ENCODE results near the gene GFPT2.

DNA sequence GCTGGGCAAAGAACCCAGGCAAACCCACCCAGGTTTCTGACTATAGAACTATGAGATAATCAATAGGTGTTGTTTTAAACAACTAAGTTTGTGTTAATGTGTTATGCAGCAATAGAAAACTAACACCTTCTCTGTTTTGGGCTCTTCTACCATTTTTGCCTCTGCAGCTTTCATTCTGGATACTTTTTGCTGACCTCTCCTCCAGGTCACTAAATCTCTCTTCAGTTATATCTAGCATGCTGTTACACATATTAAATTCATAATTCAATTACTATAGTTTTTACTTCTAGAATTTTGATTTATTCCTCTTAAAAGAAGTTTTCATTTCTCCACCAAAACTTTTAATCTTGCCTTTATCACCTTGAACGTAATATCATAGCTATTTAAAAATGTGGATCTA is 78.4 kb downstream of the GFPT2 start:
- TF ChIP-seq, protein P1, sequence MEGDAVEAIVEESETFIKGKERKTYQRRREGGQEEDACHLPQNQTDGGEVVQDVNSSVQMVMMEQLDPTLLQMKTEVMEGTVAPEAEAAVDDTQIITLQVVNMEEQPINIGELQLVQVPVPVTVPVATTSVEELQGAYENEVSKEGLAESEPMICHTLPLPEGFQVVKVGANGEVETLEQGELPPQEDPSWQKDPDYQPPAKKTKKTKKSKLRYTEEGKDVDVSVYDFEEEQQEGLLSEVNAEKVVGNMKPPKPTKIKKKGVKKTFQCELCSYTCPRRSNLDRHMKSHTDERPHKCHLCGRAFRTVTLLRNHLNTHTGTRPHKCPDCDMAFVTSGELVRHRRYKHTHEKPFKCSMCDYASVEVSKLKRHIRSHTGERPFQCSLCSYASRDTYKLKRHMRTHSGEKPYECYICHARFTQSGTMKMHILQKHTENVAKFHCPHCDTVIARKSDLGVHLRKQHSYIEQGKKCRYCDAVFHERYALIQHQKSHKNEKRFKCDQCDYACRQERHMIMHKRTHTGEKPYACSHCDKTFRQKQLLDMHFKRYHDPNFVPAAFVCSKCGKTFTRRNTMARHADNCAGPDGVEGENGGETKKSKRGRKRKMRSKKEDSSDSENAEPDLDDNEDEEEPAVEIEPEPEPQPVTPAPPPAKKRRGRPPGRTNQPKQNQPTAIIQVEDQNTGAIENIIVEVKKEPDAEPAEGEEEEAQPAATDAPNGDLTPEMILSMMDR (IDR thresholded peaks at IDR 0.05) = no peak
- TF ChIP-seq POLR2AphosphoS5 (IDR thresholded peaks at IDR 0.05; ENCODE audit: insufficient read depth in 1 of 2, low read depth in 1 of 2) (no peak), POLR2A (IDR thresholded peaks at IDR 0.05) (no peak)
